Iris pigment epithelial cell (primary cell): ENCODE measurements around the gene IDUA.

Experiments
- DNase-seq: peaks from one replicate; pipeline ENCODE4 v3.0.0-alpha.2; 2011; ENCODE audit warnings: low read depth

Gene IDUA

DNA sequence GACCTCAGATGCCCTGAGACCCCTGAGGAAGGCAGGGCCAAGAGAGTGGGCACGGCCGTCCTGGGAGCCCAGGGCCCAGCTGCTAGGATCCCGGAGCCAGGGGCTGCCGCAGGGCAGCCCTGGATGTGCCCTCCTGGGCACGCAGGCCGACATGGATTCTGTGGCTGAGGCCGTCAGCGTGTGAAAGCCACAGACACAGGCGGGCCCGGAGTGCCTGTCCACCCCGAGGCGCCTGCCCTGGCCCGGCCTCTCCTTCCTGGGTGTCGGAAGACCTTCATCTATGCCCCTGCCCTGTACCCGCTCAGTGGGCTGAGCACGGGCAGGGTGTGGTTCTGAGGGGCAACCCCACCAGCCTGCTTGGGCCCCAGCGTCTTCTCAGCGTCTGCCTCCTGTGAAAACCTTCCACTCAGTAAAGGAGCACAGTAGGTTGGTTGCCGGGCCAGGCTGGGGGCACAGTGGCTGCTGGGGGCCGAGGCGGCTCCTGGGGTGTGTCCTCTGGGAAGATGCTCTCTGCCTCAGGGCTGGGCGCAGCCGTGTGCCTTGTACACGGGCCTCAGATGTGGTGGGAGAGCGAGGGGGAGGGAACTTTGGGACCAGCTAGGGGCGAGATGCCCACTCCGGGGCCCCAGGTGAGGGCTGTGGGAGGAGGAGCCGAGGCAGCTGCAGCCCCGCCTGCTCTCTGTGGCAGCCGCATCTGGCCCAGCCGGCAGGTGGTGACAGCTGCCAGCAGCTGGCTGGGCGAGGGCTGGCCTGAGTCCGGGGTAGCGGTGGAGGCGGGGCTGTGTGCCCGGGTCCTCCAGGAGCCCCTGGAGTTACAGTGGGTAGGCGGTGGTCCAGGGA lies 45.3 kb downstream of the IDUA start:
- DNase-seq = no peak

GRCh38 chr4:1032861-1033260 lies 46.0 kb downstream of the IDUA start:
- no peak for DNase-seq

- peak; percentile 32 for DNase-seq
These were observed 47.2 kb downstream of the IDUA start for GRCh38 chr4:1033840-1034551.

DNA sequence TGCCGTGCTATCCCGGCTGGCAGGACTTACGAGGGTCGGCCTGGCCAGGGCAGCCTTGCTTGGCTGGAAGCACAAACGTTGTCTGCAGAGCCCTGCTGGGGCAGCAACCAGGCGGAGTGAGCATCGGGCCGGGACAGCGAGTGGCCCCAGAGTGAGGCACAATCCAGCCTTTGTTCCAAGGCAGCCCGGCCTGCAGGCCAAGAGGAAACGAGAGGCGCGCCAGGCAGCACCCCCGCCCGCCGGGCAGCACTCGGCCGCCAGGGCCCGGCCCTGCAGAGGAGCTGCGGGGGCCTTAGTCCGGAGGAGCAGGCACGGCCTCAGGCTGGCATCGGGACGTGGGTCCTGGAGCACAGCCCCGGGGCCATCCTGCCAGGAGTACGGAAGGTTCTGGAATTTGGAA lies 48.7 kb downstream of the IDUA start:
- DNase-seq = no peak

DNA sequence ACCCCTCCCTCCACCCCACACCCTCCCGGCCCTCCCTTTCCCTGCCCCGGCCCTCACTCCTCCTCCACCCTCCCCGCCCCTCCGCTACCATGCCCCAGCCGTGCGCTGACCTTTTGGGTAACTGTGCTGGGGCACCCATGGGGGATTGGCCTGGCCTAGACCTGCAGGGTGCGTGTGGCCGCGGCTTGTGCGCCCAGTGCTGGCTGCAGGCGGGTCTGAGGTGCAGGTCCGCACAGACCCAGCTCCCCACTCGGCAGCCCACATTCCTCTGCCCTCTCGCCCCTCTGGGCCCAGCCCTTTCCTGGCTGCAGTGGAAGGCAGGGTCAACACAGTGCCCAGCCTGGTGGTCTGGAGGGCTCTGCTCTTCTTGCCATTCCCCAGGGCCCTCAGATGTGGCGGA lies 49.3 kb downstream of the IDUA start:
- no peak for DNase-seq

DNA sequence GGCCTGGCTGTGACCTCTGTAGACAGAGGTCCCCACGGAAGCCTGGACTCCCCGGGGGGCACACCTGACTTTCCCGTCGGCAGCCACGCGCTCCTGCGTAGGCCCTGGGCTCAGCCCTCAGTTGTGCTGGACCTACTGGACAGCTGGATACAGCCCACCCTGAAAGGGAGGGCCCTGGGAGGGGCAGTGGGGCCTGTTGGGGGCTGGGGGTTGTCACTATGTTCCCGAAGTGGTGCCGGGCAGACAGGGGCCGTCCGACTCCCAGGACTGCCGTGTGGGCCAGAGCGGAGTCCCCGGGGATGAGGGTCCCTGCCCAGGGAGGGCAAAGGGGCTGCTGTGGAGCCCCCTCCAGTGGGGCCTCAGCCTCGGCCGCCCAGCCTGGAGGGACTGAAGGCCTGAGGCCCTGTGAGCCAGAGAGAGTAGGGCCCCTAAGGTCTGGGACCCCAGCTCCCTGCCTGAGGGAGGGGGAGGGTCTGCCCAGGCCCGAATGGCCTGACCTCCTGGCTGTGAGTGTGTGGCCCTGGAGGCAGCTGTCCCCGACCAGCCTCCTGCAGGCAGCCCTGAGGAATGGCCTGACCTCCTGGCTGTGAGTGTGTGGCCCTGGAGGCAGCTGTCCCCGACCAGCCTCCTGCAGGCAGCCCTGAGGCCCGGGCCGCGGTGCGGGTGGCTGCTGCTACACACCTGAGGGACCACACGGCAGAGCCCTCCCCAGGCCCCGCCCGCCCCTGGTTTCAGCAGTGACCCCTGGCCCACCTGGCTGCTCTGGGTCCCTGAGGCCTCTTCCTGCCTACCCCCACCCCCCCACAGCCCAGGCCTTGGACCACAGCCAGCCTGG lies 50.3 kb downstream of the IDUA start:
- no peak for DNase-seq

- no peak for DNase-seq
These were observed 52.2 kb downstream of the IDUA start for GRCh38 chr4:1038948-1039492.

GRCh38 chr4:1039493-1040343 lies 52.9 kb downstream of the IDUA start:
- peak; percentile 69 for DNase-seq

DNA sequence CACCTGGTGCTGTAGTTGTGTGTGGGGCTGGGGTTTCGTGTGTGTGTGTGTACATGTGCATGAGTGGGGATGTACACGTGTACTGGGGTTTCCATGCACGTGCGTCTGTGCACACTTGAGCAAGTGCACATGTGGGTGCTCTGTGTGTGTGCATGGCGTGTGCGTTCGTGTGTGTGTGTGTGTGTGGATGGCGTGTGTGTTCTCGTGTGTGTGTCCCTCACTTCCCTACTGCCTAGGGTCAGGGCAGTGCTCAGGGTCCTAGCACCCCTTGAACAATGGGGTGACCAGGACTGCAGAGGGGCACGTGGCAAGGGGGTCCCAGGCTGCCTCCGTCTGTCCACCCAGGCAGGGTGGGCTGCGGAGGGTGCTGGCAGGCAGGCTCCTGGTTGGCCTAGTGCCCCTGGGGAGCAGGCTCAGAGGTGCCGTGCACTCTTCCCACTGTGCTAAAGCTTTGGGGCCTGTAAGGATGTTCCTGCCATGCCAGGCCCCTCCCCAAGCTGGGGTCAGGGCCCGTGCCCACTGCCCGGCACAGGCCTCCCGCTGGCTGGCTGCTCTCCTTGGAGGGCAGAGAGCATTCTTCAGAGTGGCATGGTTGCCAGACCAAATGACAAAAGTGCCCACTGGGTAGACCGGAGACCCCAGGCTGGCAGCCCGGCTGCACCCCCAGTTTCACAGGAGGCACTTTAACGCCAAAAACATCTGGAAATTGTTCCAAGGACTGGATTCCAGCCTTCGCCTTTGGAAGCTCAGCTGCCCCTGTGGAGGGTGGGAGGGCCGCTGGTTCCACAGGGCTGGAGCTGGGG lies 53.7 kb downstream of the IDUA start:
- no peak for DNase-seq

- DNase-seq = peak; percentile 50
These were observed 54.5 kb downstream of the IDUA start for GRCh38 chr4:1041147-1041935.

GRCh38 chr4:1041936-1042330 lies 55.1 kb downstream of the IDUA start:
- DNase-seq = no peak

- no peak for DNase-seq
These were observed 55.7 kb downstream of the IDUA start for GRCh38 chr4:1042352-1043055.

- no peak for DNase-seq
These were observed 56.3 kb downstream of the IDUA start for GRCh38 chr4:1043162-1043561.

- peak; percentile 99 for DNase-seq
These were observed 57.0 kb downstream of the IDUA start for GRCh38 chr4:1043651-1044468.

DNA sequence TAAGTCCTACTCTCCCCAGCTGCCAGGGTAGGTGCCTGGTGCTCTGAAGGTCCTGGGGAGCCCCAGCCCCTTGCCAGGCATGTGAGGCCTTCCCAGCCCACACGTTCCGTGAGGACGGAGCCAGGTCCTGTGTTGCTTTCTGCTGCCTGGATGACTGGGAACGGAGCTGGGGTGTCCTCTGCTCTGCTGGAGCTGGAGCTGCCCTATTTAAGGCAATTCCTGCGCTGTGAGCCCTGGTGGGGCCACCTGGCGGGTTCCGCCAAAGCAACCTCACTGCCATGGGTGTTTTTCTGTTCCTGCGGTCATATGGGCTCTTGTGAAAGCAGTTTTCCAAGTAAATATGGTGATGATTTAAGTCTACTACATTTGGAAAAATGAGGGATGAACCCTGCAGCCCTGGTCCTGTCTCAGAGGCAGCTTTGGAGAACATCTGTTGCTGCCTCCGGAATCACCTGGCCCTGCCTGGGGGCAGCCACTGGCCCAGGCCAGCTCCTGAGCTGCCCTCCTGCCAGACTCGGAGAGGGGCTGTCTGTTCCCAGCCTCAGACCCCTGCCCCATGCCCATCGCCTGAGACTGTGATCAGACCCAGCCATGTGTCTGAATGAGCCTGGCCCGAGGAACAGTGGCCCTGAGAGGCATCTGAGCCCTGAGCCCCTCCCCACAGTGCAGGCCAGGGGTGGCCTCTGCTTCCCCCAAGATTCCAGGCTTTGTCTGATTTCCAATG lies 57.8 kb downstream of the IDUA start:
- no peak for DNase-seq

DNA sequence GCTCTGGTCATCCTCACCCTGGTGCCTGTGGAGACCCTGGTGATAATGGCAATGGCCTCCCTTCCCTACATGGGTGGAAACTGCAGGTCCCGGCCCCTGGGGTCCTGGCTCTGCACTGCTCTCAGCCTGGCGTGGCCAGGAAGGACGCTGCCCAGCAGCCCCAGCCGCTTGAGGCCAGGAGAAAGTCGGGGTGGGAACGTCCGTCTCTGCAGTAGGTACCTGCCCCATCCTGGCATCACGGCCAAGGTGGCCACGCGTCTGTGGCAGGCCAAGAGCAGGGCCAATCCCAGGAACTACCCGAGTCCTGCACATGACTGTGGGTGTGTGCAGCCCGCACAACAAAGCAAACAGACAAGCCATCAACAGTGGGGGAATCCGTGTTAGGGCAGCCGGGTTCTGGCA lies 58.4 kb downstream of the IDUA start:
- DNase-seq = no peak

- no peak for DNase-seq
These were observed 58.9 kb downstream of the IDUA start for GRCh38 chr4:1045595-1046201.
